Measurements from ENCODE around the gene NPPC. TPM values are rescaled to one million over a fixed set of nuclear protein-coding genes. Genes with fewer than 3 reads are reported as not detected.

NPPC gene
- total and polyA plus RNA-seq, 10 of the 15 experiments (the other 5 are each of a cell fraction or from before 2014, with no cell fraction given), result 0.15 TPM; not detected in 9

DNA sequence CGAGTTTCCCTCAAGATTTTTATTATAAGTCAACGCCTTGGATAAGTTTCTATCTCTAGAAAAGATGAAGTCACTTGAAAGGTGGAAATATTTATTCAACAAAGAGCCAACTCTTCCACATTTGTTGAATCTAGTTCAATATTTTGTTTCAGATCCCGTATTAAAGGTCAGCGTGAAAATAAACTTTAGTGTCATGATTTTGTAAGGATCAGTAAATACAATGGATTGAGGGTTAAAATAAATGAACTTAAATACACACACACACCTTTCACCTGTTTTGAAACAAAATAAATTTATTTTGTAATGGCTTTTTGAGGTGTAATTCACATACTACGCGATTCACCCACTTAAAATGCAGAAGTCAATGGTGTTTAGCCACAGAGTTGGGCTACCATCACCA lies 16.0 kb upstream of the NPPC start (continued):
- TF ChIP-seq, protein P1, sequence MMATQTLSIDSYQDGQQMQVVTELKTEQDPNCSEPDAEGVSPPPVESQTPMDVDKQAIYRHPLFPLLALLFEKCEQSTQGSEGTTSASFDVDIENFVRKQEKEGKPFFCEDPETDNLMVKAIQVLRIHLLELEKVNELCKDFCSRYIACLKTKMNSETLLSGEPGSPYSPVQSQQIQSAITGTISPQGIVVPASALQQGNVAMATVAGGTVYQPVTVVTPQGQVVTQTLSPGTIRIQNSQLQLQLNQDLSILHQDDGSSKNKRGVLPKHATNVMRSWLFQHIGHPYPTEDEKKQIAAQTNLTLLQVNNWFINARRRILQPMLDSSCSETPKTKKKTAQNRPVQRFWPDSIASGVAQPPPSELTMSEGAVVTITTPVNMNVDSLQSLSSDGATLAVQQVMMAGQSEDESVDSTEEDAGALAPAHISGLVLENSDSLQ (IDR thresholded peaks at IDR 0.05), result no peak
- TF ChIP-seq RCOR1 (conservative IDR thresholded peaks at IDR 0.05; ENCODE audit: low read depth, low read length), result no peak
- TF ChIP-seq TAF1 (IDR thresholded peaks at IDR 0.05; ENCODE audit: borderline replicate concordance, low read depth, low read length), result no peak
- no peak for TF ChIP-seq KAT2A (conservative IDR thresholded peaks at IDR 0.05; ENCODE audit: control insufficient read depth, low read depth, low read length)
- no peak for TF ChIP-seq ZSCAN29 (IDR thresholded peaks at IDR 0.05)
- no peak for TF ChIP-seq STAT3 (IDR thresholded peaks at IDR 0.05; ENCODE audit: low read depth, low read length)
- no peak for TF ChIP-seq EGR1 (IDR thresholded peaks at IDR 0.05; ENCODE audit: borderline replicate concordance in 1 of 2, low read depth in 2 of 2, low read length in 2 of 2)
- no peak for TF ChIP-seq RAD21 (IDR thresholded peaks at IDR 0.05; ENCODE audit: insufficient read depth, low read depth, low read length)
- TF ChIP-seq NRF1 (conservative IDR thresholded peaks at IDR 0.05; ENCODE audit: low read depth, low read length), result no peak
- TF ChIP-seq, protein P2, sequence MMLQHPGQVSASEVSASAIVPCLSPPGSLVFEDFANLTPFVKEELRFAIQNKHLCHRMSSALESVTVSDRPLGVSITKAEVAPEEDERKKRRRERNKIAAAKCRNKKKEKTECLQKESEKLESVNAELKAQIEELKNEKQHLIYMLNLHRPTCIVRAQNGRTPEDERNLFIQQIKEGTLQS (IDR thresholded peaks at IDR 0.05; ENCODE audit: borderline replicate concordance, extremely low read depth, low read depth, low read length), result no peak

DNA sequence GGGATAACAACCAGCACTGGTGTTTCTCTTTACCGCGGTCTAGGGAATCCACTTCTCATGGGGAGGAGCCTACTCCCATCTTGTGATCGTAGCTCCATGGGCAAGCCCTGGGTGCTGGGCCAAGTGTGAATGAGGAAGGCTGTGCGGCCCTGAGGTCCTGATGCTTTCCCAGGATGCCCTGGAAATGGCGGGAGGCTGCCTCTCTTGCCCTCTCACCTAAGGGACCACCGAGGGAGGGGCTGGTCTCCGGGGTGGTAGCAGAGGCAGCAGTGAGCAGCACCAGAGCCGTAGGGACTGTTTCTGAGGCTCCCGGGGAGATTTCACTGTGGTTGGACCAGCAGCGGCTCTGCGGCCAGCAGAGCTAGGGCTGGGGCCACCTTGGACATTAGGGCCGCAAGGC lies 15.5 kb upstream of the NPPC start:
- CTCF ChIA-PET, result no interaction called here
- BruUV-seq (replicated peaks), result no TSS peak

More for the DNA sequence above, 15.5 kb upstream of the NPPC start:
- no peaks in the 10 kb centered on the region for H3K9me3 ChIP-seq (replicated peaks; ENCODE audit: control insufficient read depth, insufficient read depth, low read length)
- SMC1A ChIA-PET (ENCODE audit: uncharacterized antibody, unreplicated experiment), result no interaction called here
- RAD21 ChIA-PET (ENCODE audit: unreplicated experiment), result no interaction called here
- POLR2A ChIA-PET, result interaction anchor here (0.6 kb wide), 1 partner anchor 31 kb away, joined by 3 read pairs; no protein-coding TSS in a partner anchor
- H4K20me1 ChIP-seq (ENCODE audit: control insufficient read depth, insufficient read depth), result no peaks in the 10 kb centered on the region
- H3K4me3 ChIP-seq, result no peak overlapping the region
- no peaks in the 10 kb centered on the region for H3K79me2 ChIP-seq (ENCODE audit: control insufficient read depth, insufficient read depth, low read length)
- FAIRE-seq, result no peak
- H3K9ac ChIP-seq (ENCODE audit: control insufficient read depth, insufficient read depth, low read length), result no peak overlapping the region
- H3K27ac ChIP-seq (ENCODE audit: control insufficient read depth, insufficient read depth), result no peak overlapping the region
- H2AFZ ChIP-seq (ENCODE audit: control insufficient read depth, low read depth, low read length), result no peak overlapping the region
- no peak for TF ChIP-seq RELA (IDR thresholded peaks at IDR 0.05; ENCODE audit: borderline replicate concordance, partially characterized antibody)
- no peak for ATAC-seq
- H3K27me3 ChIP-seq (replicated peaks in 1 of 2; ENCODE audit: control insufficient read depth in 2 of 2, insufficient read depth in 2 of 2, low read length in 1 of 2), result peaks cover 0 to 2% of the 10 kb centered on the region in 2 experiments; a peak in 2 of 4 replicates
- no peaks in the 10 kb centered on the region for H3K4me1 ChIP-seq (ENCODE audit: control insufficient read depth, insufficient read depth, low read length)
- no peak for DNase-seq (ENCODE audit: low read depth, low spot score)
- intact Hi-C loops (cut with micrococcal nuclease; ENCODE audit: unreplicated experiment) (no loop called here), in situ Hi-C loops (cut with MboI) (no loop called here)
- H3K4me2 ChIP-seq (ENCODE audit: control insufficient read depth, insufficient read depth), result no peak overlapping the region
- H3K36me3 ChIP-seq (ENCODE audit: control insufficient read depth in 2 of 2, insufficient read depth in 2 of 2, low read length in 1 of 2), result no peaks in the 10 kb centered on the region
- 65% methylated on average over 12 of the region's 12 CpGs for WGBS (ENCODE audit: insufficient coverage, insufficient replicate concordance, low lambda C conversion rate, missing lambda C conversion rate)
